WTC11 (cell line): ENCODE results near the gene TARBP1. TPM values are rescaled to one million over a fixed set of nuclear protein-coding genes. Genes with fewer than 3 reads are reported as not detected.
A peak's percentile ranks its signal among the peaks of the same experiment; 100 is the strongest.

Experiments used
- ARID4B ChIP-seq: sonication (generic); formaldehyde crosslinking; IDR thresholded peaks from 2 replicates; pipeline ENCODE4 v1.8.0; 2023; ENCODE audit warnings: missing genetic modification reagents, mild to moderate bottlenecking, borderline replicate concordance
- CBFB ChIP-seq: sonication (generic); formaldehyde crosslinking; IDR thresholded peaks from 2 replicates; pipeline ENCODE4 v1.8.1; 2022; ENCODE audit warnings: mild to moderate bottlenecking, low read depth, missing genetic modification reagents
- CREM ChIP-seq: sonication (generic); formaldehyde crosslinking; IDR thresholded peaks from 2 replicates; pipeline ENCODE4 v1.8.1; 2022; ENCODE audit warnings: mild to moderate bottlenecking, missing genetic modification reagents, moderate library complexity
- E2F4 ChIP-seq: sonication (generic); formaldehyde crosslinking; IDR thresholded peaks from 2 replicates; pipeline ENCODE4 v1.8.1; 2022; ENCODE audit warnings: low read depth, mild to moderate bottlenecking, moderate library complexity, missing genetic modification reagents, borderline replicate concordance
- E2F5 ChIP-seq: sonication (generic); formaldehyde crosslinking; IDR thresholded peaks from 2 replicates; pipeline ENCODE4 v1.8.1; 2022; ENCODE audit warnings: mild to moderate bottlenecking, moderate library complexity, missing genetic modification reagents
- EMX1 ChIP-seq: fragments of 250-450 bp; sonication (Bioruptor Pico); IDR thresholded peaks from 2 replicates; pipeline ENCODE4 v1.8.0; 2021; ENCODE audit warnings: mild to moderate bottlenecking
- ETV6 ChIP-seq: sonication (generic); formaldehyde crosslinking; IDR thresholded peaks from 2 replicates; pipeline ENCODE4 v1.8.1; 2022; ENCODE audit warnings: mild to moderate bottlenecking, missing genetic modification reagents
- FOXK1 ChIP-seq: sonication (generic); formaldehyde crosslinking; IDR thresholded peaks from 2 replicates; pipeline ENCODE4 v1.8.0; 2022; ENCODE audit warnings: mild to moderate bottlenecking, moderate library complexity, missing genetic modification reagents
- GRHL2 ChIP-seq: fragments of 250-450 bp; sonication (Bioruptor Pico); IDR thresholded peaks from 2 replicates; pipeline ENCODE4 v1.8.0; 2022; ENCODE audit warnings: mild to moderate bottlenecking, moderate library complexity; ENCODE audit not compliant: insufficient replicate concordance, severe bottlenecking
- HMGA2 ChIP-seq: fragments of 250-450 bp; sonication (Bioruptor Pico); IDR thresholded peaks from 2 replicates; pipeline ENCODE4 v1.4.0; 2021; ENCODE audit warnings: mild to moderate bottlenecking, moderate library complexity
- IRF2 ChIP-seq: sonication (generic); formaldehyde crosslinking; IDR thresholded peaks from 2 replicates; pipeline ENCODE4 v1.8.0; 2022; ENCODE audit warnings: low read depth, missing genetic modification reagents, borderline replicate concordance
- JAZF1 ChIP-seq: fragments of 250-450 bp; sonication (Bioruptor Pico); IDR thresholded peaks from 2 replicates; pipeline ENCODE4 v1.9.0; 2021; ENCODE audit warnings: moderate library complexity, mild to moderate bottlenecking, inconsistent platforms
- JUN ChIP-seq: sonication (generic); formaldehyde crosslinking; IDR thresholded peaks from 2 replicates; pipeline ENCODE4 v1.8.0; 2023; ENCODE audit warnings: mild to moderate bottlenecking, missing genetic modification reagents
- NR1H2 ChIP-seq: sonication (generic); formaldehyde crosslinking; IDR thresholded peaks from 2 replicates; pipeline ENCODE4 v1.9.0; 2021; ENCODE audit warnings: mild to moderate bottlenecking, moderate library complexity, missing genetic modification reagents
- PRRX2 ChIP-seq: fragments of 250-450 bp; sonication (Bioruptor Pico); IDR thresholded peaks from 2 replicates; pipeline ENCODE4 v1.8.0; 2021; ENCODE audit warnings: mild to moderate bottlenecking
- RELA ChIP-seq: sonication (generic); formaldehyde crosslinking; IDR thresholded peaks from 2 replicates; pipeline ENCODE4 v1.8.1; 2022; ENCODE audit warnings: missing genetic modification reagents, mild to moderate bottlenecking, borderline replicate concordance
- TEAD4 ChIP-seq: sonication (generic); formaldehyde crosslinking; IDR thresholded peaks from 2 replicates; pipeline ENCODE4 v1.8.0; 2022; ENCODE audit warnings: mild to moderate bottlenecking, missing genetic modification reagents
- TP53 ChIP-seq: sonication (generic); formaldehyde crosslinking; IDR thresholded peaks from 2 replicates; pipeline ENCODE4 v1.8.1; 2023; ENCODE audit warnings: mild to moderate bottlenecking, missing genetic modification reagents
- USF2 ChIP-seq: sonication (generic); formaldehyde crosslinking; IDR thresholded peaks from 2 replicates; pipeline ENCODE4 v1.8.1; 2023; ENCODE audit warnings: mild to moderate bottlenecking, missing genetic modification reagents, moderate library complexity
- ZNF219 ChIP-seq: sonication (generic); formaldehyde crosslinking; IDR thresholded peaks from 2 replicates; pipeline ENCODE4 v1.8.0; 2023; ENCODE audit warnings: missing genetic modification reagents, mild to moderate bottlenecking, borderline replicate concordance
- ZNF317 ChIP-seq: sonication (generic); formaldehyde crosslinking; IDR thresholded peaks from 2 replicates; pipeline ENCODE4 v1.8.1; 2023; ENCODE audit warnings: low read depth, mild to moderate bottlenecking, moderate library complexity, missing genetic modification reagents, borderline replicate concordance
- ZNF396 ChIP-seq: fragments of 250-450 bp; sonication (Bioruptor Pico); IDR thresholded peaks from 2 replicates; pipeline ENCODE4 v1.8.0; 2021; ENCODE audit warnings: mild to moderate bottlenecking, moderate library complexity, borderline replicate concordance
- ZNF671 ChIP-seq: fragments of 250-450 bp; sonication (Bioruptor Pico); IDR thresholded peaks from 2 replicates; pipeline ENCODE4 v1.8.0; 2021; ENCODE audit warnings: mild to moderate bottlenecking
- total RNA-seq: library from RNA; stranded (reverse); gene quantifications from 3 replicates; pipeline ENCODE4 v1.2.3, GENCODE V29; 2021
- TF ChIP-seq, protein P1 (sequence below): sonication (generic); formaldehyde crosslinking; IDR thresholded peaks from 2 replicates; pipeline ENCODE4 v1.8.0; 2023; ENCODE audit warnings: missing genetic modification reagents
- TF ChIP-seq, protein P2 (sequence below): fragments of 250-450 bp; sonication (Bioruptor Pico); IDR thresholded peaks from 2 replicates; pipeline ENCODE4 v1.8.0; 2021; ENCODE audit warnings: mild to moderate bottlenecking
- TF ChIP-seq, protein P3 (sequence below): sonication (generic); formaldehyde crosslinking; conservative IDR thresholded peaks from 2 replicates; pipeline ENCODE4 v1.8.1; 2023; ENCODE audit warnings: mild to moderate bottlenecking, low read depth, missing genetic modification reagents, moderate library complexity

TARBP1 gene
- total RNA-seq, 1 experiment from 2014 or later = 24.0 TPM

GRCh38 chr1:234478481-234479309 lies at the start of gene TARBP1 (continued):
- no peak for TF ChIP-seq JAZF1 (CRISPR knock-in tag)
- TF ChIP-seq E2F5 = peak; percentile 70; the same call in 1 of the 2 replicates
- TF ChIP-seq, protein P1, sequence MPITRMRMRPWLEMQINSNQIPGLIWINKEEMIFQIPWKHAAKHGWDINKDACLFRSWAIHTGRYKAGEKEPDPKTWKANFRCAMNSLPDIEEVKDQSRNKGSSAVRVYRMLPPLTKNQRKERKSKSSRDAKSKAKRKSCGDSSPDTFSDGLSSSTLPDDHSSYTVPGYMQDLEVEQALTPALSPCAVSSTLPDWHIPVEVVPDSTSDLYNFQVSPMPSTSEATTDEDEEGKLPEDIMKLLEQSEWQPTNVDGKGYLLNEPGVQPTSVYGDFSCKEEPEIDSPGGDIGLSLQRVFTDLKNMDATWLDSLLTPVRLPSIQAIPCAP = no peak
- TF ChIP-seq EMX1 (CRISPR knock-in tag) = no peak; the same call in 1 of the 2 replicates
- no peak for TF ChIP-seq E2F4 (CRISPR knock-in tag)
- TF ChIP-seq, protein P2, sequence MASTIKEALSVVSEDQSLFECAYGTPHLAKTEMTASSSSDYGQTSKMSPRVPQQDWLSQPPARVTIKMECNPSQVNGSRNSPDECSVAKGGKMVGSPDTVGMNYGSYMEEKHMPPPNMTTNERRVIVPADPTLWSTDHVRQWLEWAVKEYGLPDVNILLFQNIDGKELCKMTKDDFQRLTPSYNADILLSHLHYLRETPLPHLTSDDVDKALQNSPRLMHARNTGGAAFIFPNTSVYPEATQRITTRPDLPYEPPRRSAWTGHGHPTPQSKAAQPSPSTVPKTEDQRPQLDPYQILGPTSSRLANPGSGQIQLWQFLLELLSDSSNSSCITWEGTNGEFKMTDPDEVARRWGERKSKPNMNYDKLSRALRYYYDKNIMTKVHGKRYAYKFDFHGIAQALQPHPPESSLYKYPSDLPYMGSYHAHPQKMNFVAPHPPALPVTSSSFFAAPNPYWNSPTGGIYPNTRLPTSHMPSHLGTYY (CRISPR knock-in tag) = no peak
- peak; percentile 45; the same call in 1 of the 2 replicates for TF ChIP-seq FOXK1
- no peak for TF ChIP-seq TEAD4 (CRISPR knock-in tag)
- no peak for TF ChIP-seq PRRX2 (CRISPR knock-in tag)
- TF ChIP-seq CBFB = no peak
- no peak for TF ChIP-seq GRHL2 (CRISPR knock-in tag)
- peak; percentile 72 for TF ChIP-seq ETV6 (CRISPR knock-in tag)
- no peak for TF ChIP-seq NR1H2 (CRISPR knock-in tag)
- no peak for TF ChIP-seq ZNF396 (CRISPR knock-in tag)
- TF ChIP-seq TP53 = peak; percentile 37; the same call in 1 of the 2 replicates
- TF ChIP-seq ARID4B (CRISPR knock-in tag) = peak; percentile 24; the same call in 1 of the 2 replicates
- TF ChIP-seq USF2 (CRISPR knock-in tag) = no peak
- peak; percentile 59; the same call in 1 of the 2 replicates for TF ChIP-seq ZNF219 (CRISPR knock-in tag)
- no peak for TF ChIP-seq RELA
- TF ChIP-seq ZNF671 (CRISPR knock-in tag) = no peak
- no peak for TF ChIP-seq IRF2 (CRISPR knock-in tag)
- TF ChIP-seq, protein P3, sequence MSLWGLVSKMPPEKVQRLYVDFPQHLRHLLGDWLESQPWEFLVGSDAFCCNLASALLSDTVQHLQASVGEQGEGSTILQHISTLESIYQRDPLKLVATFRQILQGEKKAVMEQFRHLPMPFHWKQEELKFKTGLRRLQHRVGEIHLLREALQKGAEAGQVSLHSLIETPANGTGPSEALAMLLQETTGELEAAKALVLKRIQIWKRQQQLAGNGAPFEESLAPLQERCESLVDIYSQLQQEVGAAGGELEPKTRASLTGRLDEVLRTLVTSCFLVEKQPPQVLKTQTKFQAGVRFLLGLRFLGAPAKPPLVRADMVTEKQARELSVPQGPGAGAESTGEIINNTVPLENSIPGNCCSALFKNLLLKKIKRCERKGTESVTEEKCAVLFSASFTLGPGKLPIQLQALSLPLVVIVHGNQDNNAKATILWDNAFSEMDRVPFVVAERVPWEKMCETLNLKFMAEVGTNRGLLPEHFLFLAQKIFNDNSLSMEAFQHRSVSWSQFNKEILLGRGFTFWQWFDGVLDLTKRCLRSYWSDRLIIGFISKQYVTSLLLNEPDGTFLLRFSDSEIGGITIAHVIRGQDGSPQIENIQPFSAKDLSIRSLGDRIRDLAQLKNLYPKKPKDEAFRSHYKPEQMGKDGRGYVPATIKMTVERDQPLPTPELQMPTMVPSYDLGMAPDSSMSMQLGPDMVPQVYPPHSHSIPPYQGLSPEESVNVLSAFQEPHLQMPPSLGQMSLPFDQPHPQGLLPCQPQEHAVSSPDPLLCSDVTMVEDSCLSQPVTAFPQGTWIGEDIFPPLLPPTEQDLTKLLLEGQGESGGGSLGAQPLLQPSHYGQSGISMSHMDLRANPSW = no peak
- no peak for TF ChIP-seq CREM (CRISPR knock-in tag)
- TF ChIP-seq JUN (CRISPR knock-in tag) = no peak; the same call in 1 of the 2 replicates
- TF ChIP-seq HMGA2 = no peak
- 0 out of 2 replicates have a peak, but pooled peaks have one; percentile 9 for TF ChIP-seq ZNF317 (CRISPR knock-in tag)
